ENCODE results near the gene ATP2B2.

Gene ATP2B2

GRCh38 chr3:10511809-10512494 is 6.6 kb upstream of the ATP2B2 start:
- DNase-seq, result no peak

- no peak for DNase-seq
These were observed 5.5 kb upstream of the ATP2B2 start for GRCh38 chr3:10510743-10511432.

DNA sequence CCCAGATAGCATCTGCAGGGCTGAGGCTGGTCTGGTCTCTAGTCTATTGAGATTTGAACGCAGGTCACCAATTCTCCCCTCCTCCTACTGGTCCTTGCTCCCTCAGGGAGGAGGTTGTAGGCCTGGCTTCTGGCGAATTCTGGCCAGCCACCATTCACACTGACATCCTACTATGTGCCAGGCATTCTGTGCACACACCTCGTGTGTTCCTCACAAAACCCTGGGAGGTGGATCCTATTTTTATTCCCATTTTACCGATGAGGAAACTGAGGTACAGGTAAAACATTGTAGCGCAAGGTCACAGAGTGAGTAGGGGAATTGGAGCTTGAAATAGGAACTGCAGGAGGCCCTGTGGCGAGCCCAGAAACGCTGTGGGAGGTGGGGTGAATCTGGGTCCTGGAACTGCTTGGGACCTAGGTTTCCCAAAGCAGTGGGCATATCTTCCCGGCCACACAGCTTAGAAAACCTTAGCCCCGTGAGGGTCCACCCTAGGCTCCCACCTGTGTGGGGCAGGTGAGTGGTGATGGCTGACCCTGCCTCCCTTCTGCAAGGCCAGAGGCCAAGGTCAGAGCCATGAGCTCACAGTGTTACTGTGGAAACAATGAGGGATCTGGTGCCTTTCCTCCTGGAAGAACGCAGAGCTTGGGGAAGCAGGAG is 4.8 kb upstream of the ATP2B2 start:
- no peak for DNase-seq

GRCh38 chr3:10509325-10509724 is 3.9 kb upstream of the ATP2B2 start:
- DNase-seq, result no peak

DNA sequence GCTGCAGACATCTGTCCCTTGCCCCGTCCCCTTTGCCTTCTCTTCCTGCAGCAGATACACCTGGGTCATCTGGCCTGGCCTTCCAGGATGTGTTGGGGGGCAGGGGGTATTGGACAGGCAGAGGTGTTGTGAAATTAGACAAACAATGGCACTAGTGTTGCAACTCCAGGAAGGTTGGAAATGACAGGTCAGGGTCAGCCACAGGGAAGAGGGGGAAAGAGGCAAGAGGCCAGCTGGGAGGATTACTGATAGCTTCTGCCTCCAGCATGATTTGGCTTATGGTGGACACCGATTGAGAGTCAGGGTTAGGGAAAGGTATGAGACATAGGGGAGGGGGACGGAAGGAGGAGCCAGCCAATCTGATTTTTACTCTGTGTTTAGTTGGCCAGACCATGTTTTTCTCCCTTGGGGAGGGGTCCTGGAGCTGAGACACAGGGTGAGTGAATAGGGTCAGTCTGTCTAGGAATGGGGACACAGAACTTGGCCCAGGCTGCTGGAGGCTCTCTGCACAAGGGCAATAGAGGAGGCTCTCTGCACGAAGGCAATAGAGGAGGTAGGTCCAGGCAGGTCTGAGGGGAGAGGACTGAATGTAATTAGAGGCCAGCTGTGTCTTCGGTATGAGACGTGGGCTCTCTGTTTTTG is 3.4 kb upstream of the ATP2B2 start:
- no peak for DNase-seq

- no peak for DNase-seq
These were observed 2.8 kb upstream of the ATP2B2 start for GRCh38 chr3:10508235-10508618.

DNA sequence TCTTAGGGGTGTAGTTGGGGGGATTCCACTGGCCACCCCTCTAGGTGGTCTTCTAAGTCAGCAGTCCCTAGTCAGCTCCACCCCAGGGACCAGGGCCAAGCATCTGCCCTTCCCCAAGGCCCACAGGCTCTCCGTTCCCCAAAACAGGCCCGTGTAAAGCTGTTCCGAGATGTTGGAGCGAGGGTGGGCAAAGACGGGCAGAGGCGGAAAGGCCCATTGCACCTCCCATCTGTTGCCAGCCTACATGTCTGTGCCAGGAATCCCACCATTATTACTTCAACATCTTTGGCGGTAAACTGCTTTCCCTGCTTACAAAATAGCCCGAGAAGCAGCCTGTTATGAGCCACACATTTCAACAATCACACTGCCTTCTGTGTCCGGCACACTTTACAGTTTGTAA is 1.9 kb upstream of the ATP2B2 start:
- DNase-seq, result peak in 2 of 56 donors; percentile 7 to 13

DNA sequence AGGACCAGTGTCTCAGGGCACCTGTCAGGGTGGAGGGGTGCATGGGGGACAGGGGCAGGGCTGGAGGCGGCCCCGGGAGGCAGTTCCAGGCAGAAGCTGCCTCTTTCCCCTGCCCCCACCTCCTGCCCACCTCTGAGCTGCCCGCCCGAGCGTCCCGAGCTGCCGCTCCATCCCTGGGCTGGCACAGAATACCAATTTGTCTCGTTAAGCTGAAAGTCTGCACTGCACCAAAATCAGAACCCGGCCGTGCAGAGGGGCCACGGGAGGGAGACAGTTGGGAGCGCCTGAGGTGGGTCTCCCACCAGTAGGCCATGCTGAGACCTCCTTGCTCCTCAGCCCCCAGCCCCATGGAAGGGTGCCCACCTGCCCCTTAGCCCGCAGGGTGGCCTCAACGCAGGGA is 1.3 kb upstream of the ATP2B2 start:
- no peak for DNase-seq

DNA sequence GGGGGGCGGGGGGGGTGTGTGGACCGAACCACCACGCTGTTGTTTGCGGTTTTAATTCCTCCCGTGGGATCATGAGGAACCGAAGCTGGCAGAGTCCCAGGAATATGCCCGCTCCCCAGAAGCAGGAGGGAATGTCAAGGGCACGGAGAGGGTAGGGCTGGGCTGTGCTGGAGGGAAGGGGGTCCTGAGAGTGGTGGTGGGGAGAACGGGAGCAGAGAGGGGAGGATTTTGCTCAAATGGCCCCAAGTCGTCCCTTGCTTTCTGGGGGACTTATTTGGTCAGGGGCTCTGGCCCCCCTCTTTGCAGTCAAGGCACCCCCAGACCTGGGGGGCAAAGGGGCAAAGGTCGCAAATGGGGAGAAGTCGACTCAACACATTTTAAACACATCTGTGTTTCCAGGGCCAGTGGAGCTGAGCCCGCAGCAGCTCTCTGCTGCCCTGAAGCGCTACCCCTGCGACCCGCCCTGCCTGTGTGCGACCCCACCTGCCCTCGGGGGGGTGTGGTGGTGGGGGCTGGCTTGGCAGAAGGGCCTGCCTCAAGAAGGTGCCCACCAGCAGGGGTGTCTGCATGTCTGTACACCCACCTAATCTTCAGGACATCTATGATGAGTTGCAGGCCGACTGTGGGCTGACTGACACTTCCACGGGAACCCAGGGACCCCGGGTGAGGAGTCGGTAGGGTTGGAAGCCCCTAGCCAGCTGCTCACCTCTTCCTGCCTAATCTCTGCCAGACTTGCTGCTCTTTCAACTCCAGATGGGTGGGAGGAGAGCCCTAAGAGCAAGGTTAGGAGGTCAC is 602 bp upstream of the ATP2B2 start:
- peak in 1 of 56 donors; percentile 59 for DNase-seq

- no peak for DNase-seq
These were observed 976 bp downstream of the ATP2B2 start for GRCh38 chr3:10504171-10505049.

DNA sequence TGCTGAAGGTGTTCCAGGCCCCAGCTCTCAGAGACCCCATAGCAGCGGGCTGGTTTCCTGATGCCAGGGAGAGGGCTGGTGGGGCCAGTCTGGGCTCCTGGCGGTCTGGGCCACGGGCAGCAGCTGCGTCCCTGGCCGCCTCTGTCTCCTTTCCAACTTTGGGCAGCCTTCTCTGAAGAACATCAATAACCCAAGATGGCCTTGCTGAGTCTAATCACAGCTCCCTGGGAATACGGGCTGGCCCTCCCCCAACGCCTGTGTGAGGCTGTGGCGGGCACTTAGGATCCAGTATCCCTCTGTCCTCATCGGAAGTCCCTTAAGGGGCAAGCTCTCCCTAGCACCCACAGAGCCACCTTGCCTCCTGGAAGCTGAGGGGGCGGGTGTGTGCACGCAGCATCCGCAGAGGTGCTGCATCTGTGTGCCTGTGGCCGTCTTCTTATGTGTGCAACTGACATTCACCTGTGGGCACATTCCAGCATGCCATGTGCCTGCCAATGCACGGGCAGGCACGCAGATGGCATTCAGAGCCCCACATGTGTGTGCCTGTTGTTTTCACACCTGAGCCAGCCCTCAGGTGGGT is 2.1 kb downstream of the ATP2B2 start:
- no peak for DNase-seq

DNA sequence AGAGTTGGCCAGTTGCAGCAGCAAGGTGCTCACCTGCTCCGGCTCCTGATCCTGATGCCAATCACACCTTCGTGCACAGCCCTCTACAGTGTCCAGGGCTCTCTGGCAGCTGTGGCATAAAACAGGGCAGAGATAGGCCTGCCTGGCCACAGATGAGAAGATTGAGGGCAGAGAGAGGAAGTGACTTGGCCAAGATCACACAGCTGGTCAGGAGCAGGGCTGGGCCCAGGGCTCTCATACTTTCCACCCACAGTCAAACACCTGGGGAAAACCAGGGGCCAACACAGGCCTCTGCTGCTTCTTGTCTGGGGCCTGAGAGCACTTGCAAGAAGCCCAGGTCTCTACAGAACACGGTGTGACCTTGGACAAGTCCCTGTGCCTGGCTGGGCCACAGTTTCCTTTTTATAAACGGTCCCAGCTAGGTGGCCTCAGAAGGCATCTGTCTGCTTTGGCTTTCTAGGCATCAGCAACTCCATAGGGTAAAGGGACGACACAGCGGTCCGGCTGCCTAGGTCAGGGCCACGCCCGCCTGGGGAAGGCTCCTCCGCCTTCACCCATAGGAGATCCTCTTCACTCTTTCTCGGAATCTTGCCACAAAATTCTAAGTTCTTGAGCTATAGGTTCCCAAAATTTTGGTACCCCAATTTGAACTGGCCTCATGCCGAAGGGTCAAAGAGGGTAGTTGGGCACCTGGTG is 3.1 kb downstream of the ATP2B2 start:
- DNase-seq, result no peak

DNA sequence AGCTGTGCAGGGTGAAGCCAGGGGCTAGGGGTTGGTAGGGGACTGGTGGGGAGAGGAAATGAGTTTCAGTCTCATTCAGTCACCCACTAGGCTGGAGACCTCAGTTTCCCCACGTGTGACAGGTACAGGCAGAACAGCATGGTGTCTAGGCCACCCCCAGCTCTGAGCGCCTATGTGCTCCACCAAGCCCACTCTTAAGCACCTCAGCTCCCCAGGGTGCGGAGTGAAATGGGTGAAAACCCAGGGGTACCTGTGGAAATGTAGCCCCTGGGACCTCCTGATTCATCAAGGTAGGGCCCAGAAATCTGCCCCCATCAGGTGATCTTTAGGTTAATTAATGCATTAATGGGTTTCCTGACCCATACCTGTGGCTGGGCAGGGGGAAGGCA is 3.7 kb downstream of the ATP2B2 start:
- DNase-seq, result no peak

DNA sequence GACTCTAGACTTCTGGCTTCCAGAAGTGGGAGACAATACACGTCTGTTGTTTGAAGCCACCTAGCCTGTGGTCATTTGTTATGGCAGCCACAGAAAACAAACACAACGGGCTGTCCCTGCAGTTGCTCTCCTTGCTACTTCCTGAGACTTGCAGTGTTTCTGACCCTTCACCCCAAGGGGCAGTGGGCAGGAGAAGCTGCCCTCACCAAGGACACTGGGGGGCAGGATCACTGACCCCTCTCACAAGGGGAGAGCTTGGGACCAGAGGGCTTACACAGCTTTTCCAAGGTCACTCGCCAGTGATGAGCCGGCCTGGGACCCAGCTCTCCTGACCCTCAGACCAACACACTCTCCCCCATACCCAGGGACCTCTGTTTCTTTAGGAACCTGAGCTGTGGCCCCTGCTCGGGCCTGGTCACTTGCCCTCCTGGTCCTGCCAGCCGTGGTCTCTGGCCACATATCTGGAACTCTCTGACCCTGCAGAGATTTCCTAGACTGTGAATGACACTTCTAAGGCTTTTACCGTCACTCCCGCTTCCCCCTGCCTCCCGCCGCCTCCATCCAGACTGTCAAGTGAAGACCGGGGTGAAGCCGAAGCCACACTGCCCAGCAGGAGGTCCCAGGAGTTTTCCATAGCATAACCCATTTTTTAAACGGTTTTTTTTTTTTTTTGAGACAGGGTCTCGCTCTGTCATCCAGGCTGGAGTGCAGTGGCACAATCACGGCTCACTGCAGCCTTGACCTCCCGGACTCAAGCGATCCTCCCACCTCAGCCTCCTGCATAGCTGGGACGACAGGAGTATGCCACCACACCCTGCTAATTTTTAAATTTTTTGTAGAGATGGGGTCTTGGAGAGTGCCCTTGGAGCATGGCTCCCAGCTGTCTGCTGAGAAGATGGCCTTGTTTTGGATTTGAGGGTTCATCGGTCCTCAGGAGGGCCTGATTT is 4.4 kb downstream of the ATP2B2 start:
- no peak for DNase-seq

- DNase-seq, result no peak
These were observed 7.1 kb downstream of the ATP2B2 start for GRCh38 chr3:10498271-10498670.

GRCh38 chr3:10497439-10497838 is 7.9 kb downstream of the ATP2B2 start:
- DNase-seq, result no peak

- DNase-seq, result no peak
These were observed 9.1 kb downstream of the ATP2B2 start for GRCh38 chr3:10496121-10496863.
